ENCODE data around the gene UBE2V1. TPM values are rescaled to one million over a fixed set of nuclear protein-coding genes. Genes with fewer than 3 reads are reported as not detected.

Gene UBE2V1
- total RNA-seq, 2 donors from 2014 or later, result 150 to 176 TPM

GRCh38 chr20:50130356-50130723 lies 17.4 kb upstream of the UBE2V1 start:
- Mint-ChIP-seq H3K4me1 (ENCODE audit: low read depth) (no peaks in the 10 kb centered on the region), H3K27ac (no peak overlapping the region), H3K27me3 (ENCODE audit: low read depth) (no peaks in the 10 kb centered on the region), H3K36me3 (ENCODE audit: insufficient read depth in 2 of 2) (peaks cover 2 to 11% of the 10 kb centered on the region in 2 donors), H3K4me3 (no peak overlapping the region), H3K9me3 (no peaks in the 10 kb centered on the region)
- DNase-seq (no peak), ATAC-seq (replicated peaks in 1 of 2) (no peak)

GRCh38 chr20:50129662-50130355 lies 16.9 kb upstream of the UBE2V1 start:
- H3K4me3 Mint-ChIP-seq, result no peak overlapping the region
- ATAC-seq (replicated peaks in 1 of 2) (no peak), DNase-seq (no peak)
- no peaks in the 10 kb centered on the region for H3K4me1 Mint-ChIP-seq (ENCODE audit: low read depth)
- H3K36me3 Mint-ChIP-seq (ENCODE audit: insufficient read depth in 2 of 2), result peaks cover 2 to 11% of the 10 kb centered on the region in 2 donors
- no peaks in the 10 kb centered on the region for H3K9me3 Mint-ChIP-seq
- no peak overlapping the region for H3K27ac Mint-ChIP-seq
- no peaks in the 10 kb centered on the region for H3K27me3 Mint-ChIP-seq (ENCODE audit: low read depth)

GRCh38 chr20:50128520-50128905 lies 15.6 kb upstream of the UBE2V1 start:
- no peaks in the 10 kb centered on the region for H3K4me1 Mint-ChIP-seq (ENCODE audit: low read depth)
- no peak for ATAC-seq (replicated peaks in 1 of 2)
- H3K27me3 Mint-ChIP-seq (ENCODE audit: low read depth), result no peaks in the 10 kb centered on the region
- no peak overlapping the region for H3K27ac Mint-ChIP-seq
- peaks cover 4 to 19% of the 10 kb centered on the region in 2 donors for H3K36me3 Mint-ChIP-seq (ENCODE audit: insufficient read depth in 2 of 2)
- DNase-seq, result no peak
- no peak overlapping the region for H3K4me3 Mint-ChIP-seq
- no peaks in the 10 kb centered on the region for H3K9me3 Mint-ChIP-seq

GRCh38 chr20:50127587-50128519 lies 14.9 kb upstream of the UBE2V1 start:
- H3K27ac Mint-ChIP-seq, result no peak overlapping the region
- H3K27me3 Mint-ChIP-seq (ENCODE audit: low read depth), result no peaks in the 10 kb centered on the region
- H3K36me3 Mint-ChIP-seq (ENCODE audit: insufficient read depth in 2 of 2), result peaks cover 4 to 20% of the 10 kb centered on the region in 2 donors
- H3K9me3 Mint-ChIP-seq, result no peaks in the 10 kb centered on the region
- no peak for ATAC-seq (replicated peaks in 1 of 2)
- no peak for DNase-seq
- no peaks in the 10 kb centered on the region for H3K4me1 Mint-ChIP-seq (ENCODE audit: low read depth)
- H3K4me3 Mint-ChIP-seq, result no peak overlapping the region

GRCh38 chr20:50126662-50127061 lies 13.7 kb upstream of the UBE2V1 start:
- H3K27ac Mint-ChIP-seq, result no peak overlapping the region
- no peaks in the 10 kb centered on the region for H3K9me3 Mint-ChIP-seq
- peaks cover 2 to 17% of the 10 kb centered on the region in 2 donors for H3K36me3 Mint-ChIP-seq (ENCODE audit: insufficient read depth in 2 of 2)
- H3K4me3 Mint-ChIP-seq, result no peak overlapping the region
- ATAC-seq (replicated peaks in 1 of 2), result no peak
- H3K27me3 Mint-ChIP-seq (ENCODE audit: low read depth), result no peaks in the 10 kb centered on the region
- H3K4me1 Mint-ChIP-seq (ENCODE audit: low read depth), result no peaks in the 10 kb centered on the region
- DNase-seq, result no peak

GRCh38 chr20:50125279-50125678 lies 12.3 kb upstream of the UBE2V1 start:
- Mint-ChIP-seq H3K9me3 (no peaks in the 10 kb centered on the region), H3K4me3 (no peak overlapping the region), H3K27ac (no peak overlapping the region), H3K36me3 (ENCODE audit: insufficient read depth in 2 of 2) (peaks cover 2 to 13% of the 10 kb centered on the region in 2 donors), H3K4me1 (ENCODE audit: low read depth) (no peaks in the 10 kb centered on the region), H3K27me3 (ENCODE audit: low read depth) (no peaks in the 10 kb centered on the region)
- no peak for DNase-seq
- ATAC-seq (replicated peaks in 1 of 2), result no peak

GRCh38 chr20:50124496-50124895 lies 11.5 kb upstream of the UBE2V1 start:
- Mint-ChIP-seq H3K9me3 (no peaks in the 10 kb centered on the region), H3K27ac (no peak overlapping the region), H3K36me3 (ENCODE audit: insufficient read depth in 2 of 2) (peaks cover 2 to 13% of the 10 kb centered on the region in 2 donors), H3K4me3 (no peak overlapping the region), H3K4me1 (ENCODE audit: low read depth) (no peaks in the 10 kb centered on the region), H3K27me3 (ENCODE audit: low read depth) (no peaks in the 10 kb centered on the region)
- ATAC-seq (replicated peaks in 1 of 2), result no peak
- DNase-seq, result no peak

- no peak overlapping the region for H3K27ac Mint-ChIP-seq
- H3K4me1 Mint-ChIP-seq (ENCODE audit: low read depth), result no peaks in the 10 kb centered on the region
- H3K27me3 Mint-ChIP-seq (ENCODE audit: low read depth), result no peaks in the 10 kb centered on the region
- DNase-seq, result no peak
- no peaks in the 10 kb centered on the region for H3K9me3 Mint-ChIP-seq
- no peak overlapping the region for H3K4me3 Mint-ChIP-seq
- no peak for ATAC-seq (replicated peaks in 1 of 2)
- peaks cover 2 to 8% of the 10 kb centered on the region in 2 donors for H3K36me3 Mint-ChIP-seq (ENCODE audit: insufficient read depth in 2 of 2)
Measured at GRCh38 chr20:50123418-50123817, 10.5 kb upstream of the UBE2V1 start.

GRCh38 chr20:50122763-50123162 lies 9.8 kb upstream of the UBE2V1 start:
- H3K36me3 Mint-ChIP-seq (ENCODE audit: insufficient read depth in 2 of 2), result peaks cover 2 to 8% of the 10 kb centered on the region in 2 donors
- no peaks in the 10 kb centered on the region for H3K27me3 Mint-ChIP-seq (ENCODE audit: low read depth)
- H3K27ac Mint-ChIP-seq, result no peak overlapping the region
- H3K4me3 Mint-ChIP-seq, result no peak overlapping the region
- DNase-seq (no peak), ATAC-seq (replicated peaks in 1 of 2) (no peak)
- H3K4me1 Mint-ChIP-seq (ENCODE audit: low read depth), result no peaks in the 10 kb centered on the region
- no peaks in the 10 kb centered on the region for H3K9me3 Mint-ChIP-seq

GRCh38 chr20:50121858-50122271 lies 8.9 kb upstream of the UBE2V1 start:
- Mint-ChIP-seq H3K4me1 (ENCODE audit: low read depth) (no peaks in the 10 kb centered on the region), H3K27ac (no peak overlapping the region), H3K27me3 (ENCODE audit: low read depth) (no peaks in the 10 kb centered on the region), H3K9me3 (no peaks in the 10 kb centered on the region), H3K4me3 (no peak overlapping the region), H3K36me3 (ENCODE audit: insufficient read depth in 2 of 2) (peaks cover 2 to 8% of the 10 kb centered on the region in 2 donors)
- no peak for DNase-seq
- ATAC-seq (replicated peaks in 1 of 2), result no peak

- peak; percentile 67 for DNase-seq
- no peaks in the 10 kb centered on the region for H3K27me3 Mint-ChIP-seq (ENCODE audit: low read depth)
- peaks cover 2 to 8% of the 10 kb centered on the region in 2 donors for H3K36me3 Mint-ChIP-seq (ENCODE audit: insufficient read depth in 2 of 2)
- H3K27ac Mint-ChIP-seq, result no peak overlapping the region
- peak; percentile 76 to 81 for ATAC-seq (replicated peaks in 1 of 2)
- no peak overlapping the region for H3K4me3 Mint-ChIP-seq
- H3K4me1 Mint-ChIP-seq (ENCODE audit: low read depth), result peaks cover 4% of the 10 kb centered on the region
- no peaks in the 10 kb centered on the region for H3K9me3 Mint-ChIP-seq
Measured at GRCh38 chr20:50120935-50121693, 8.2 kb upstream of the UBE2V1 start.

GRCh38 chr20:50118203-50118602 lies 5.3 kb upstream of the UBE2V1 start:
- Mint-ChIP-seq H3K4me1 (ENCODE audit: low read depth) (peaks cover 31% of the 10 kb centered on the region), H3K27ac (no peak overlapping the region), H3K9me3 (no peaks in the 10 kb centered on the region), H3K27me3 (ENCODE audit: low read depth) (no peaks in the 10 kb centered on the region), H3K36me3 (ENCODE audit: insufficient read depth in 2 of 2) (peaks cover 0 to 1% of the 10 kb centered on the region in 2 donors), H3K4me3 (no peak overlapping the region)
- ATAC-seq (replicated peaks in 1 of 2) (no peak), DNase-seq (no peak)
